GM23338 (cell line): ENCODE measurements around the gene SMNDC1. TPM values are rescaled to one million over a fixed set of nuclear protein-coding genes. Genes with fewer than 3 reads are reported as not detected.

ENCODE experiments used
- ATAC-seq: fragments of 200-7000 bp; cut with Tn5 transposase; 3 replicates; pipeline ENCODE4 v1.9.1; 2020
- DNase-seq: peaks from one replicate; pipeline ENCODE4 v3.0.0-alpha.2; 2015; ENCODE audit warnings: low spot score
- H2AFZ ChIP-seq: fragments of 200-600 bp; sonication (generic); 2 replicates; pipeline ENCODE4 v1.8.0; 2016; ENCODE audit warnings: antibody characterized with exemption, mild to moderate bottlenecking, moderate library complexity
- H3F3A ChIP-seq: fragments of 200-600 bp; sonication (generic); replicated peaks from 2 replicates; pipeline ENCODE4 v1.8.0; 2017; ENCODE audit warnings: antibody characterized with exemption, mixed run types, low read depth
- H3K27ac ChIP-seq: fragments of 200-600 bp; sonication (generic); 2 replicates; pipeline ENCODE4 v1.6.1; 2016; ENCODE audit warnings: low read depth
- H3K27me3 ChIP-seq: fragments of 200-600 bp; sonication (generic); 2 replicates; pipeline ENCODE4 v1.8.0; 2016; ENCODE audit warnings: mild to moderate bottlenecking, mixed run types, moderate library complexity; ENCODE audit not compliant: insufficient read depth
- H3K36me3 ChIP-seq: fragments of 200-600 bp; sonication (generic); 2 replicates; pipeline ENCODE4 v1.8.0; 2016; ENCODE audit warnings: mild to moderate bottlenecking; ENCODE audit not compliant: insufficient read depth
- H3K4me1 ChIP-seq: fragments of 200-600 bp; sonication (generic); 2 replicates; pipeline ENCODE4 v1.8.0; 2016; ENCODE audit warnings: mild to moderate bottlenecking, moderate library complexity; ENCODE audit not compliant: insufficient read depth
- H3K4me2 ChIP-seq: fragments of 200-600 bp; sonication (generic); 2 replicates; pipeline ENCODE4 v1.7.1; 2017; ENCODE audit warnings: mixed run types
- H3K4me3 ChIP-seq: fragments of 200-600 bp; sonication (generic); 2 replicates; pipeline ENCODE4 v1.6.1; 2016; ENCODE audit warnings: mixed run types
- H3K79me2 ChIP-seq: fragments of 200-600 bp; sonication (generic); replicated peaks from 2 replicates; pipeline ENCODE4 v1.8.0; 2017; ENCODE audit warnings: mild to moderate bottlenecking; ENCODE audit not compliant: insufficient read depth
- H3K9me2 ChIP-seq: fragments of 200-600 bp; sonication (generic); 2 replicates; pipeline ENCODE4 v1.8.0; 2017; ENCODE audit not compliant: insufficient read depth
- H4K20me1 ChIP-seq: fragments of 200-600 bp; sonication (generic); replicated peaks from 2 replicates; pipeline ENCODE4 v1.8.0; 2017; ENCODE audit warnings: mild to moderate bottlenecking; ENCODE audit not compliant: insufficient read depth
- H3K27ac Mint-ChIP-seq: 2 replicates; pipeline ENCODE4 v1.8.0; 2020; ENCODE audit warnings: inconsistent platforms, mild to moderate bottlenecking, moderate library complexity, mixed read lengths
- H3K27me3 Mint-ChIP-seq: 3 replicates; pipeline ENCODE4 v1.8.0; 2022; ENCODE audit warnings: low read depth, mild to moderate bottlenecking, moderate library complexity, mixed read lengths, inconsistent platforms; ENCODE audit not compliant: insufficient read depth, poor library complexity
- H3K36me3 Mint-ChIP-seq: 3 replicates; pipeline ENCODE4 v1.8.0; 2021; ENCODE audit warnings: low read depth, mild to moderate bottlenecking, inconsistent platforms, moderate library complexity, mixed read lengths
- H3K4me1 Mint-ChIP-seq: 3 replicates; pipeline ENCODE4 v1.8.0; 2020; ENCODE audit warnings: mild to moderate bottlenecking, inconsistent platforms, mixed read lengths
- H3K4me3 Mint-ChIP-seq: 3 replicates; pipeline ENCODE4 v1.8.0; 2021; ENCODE audit warnings: moderate library complexity, mild to moderate bottlenecking, inconsistent platforms, mixed read lengths
- H3K9me3 Mint-ChIP-seq: 3 replicates; pipeline ENCODE4 v1.8.0; 2020; ENCODE audit warnings: moderate library complexity, mild to moderate bottlenecking, inconsistent platforms, mixed read lengths
- CREB1 ChIP-seq: fragments of 250-450 bp; sonication (Bioruptor Pico); IDR thresholded peaks from 2 replicates; pipeline ENCODE4 v1.5.0; 2020; ENCODE audit warnings: low read depth, mild to moderate bottlenecking, moderate library complexity
- CTCF ChIP-seq, 2 experiments: fragments of 200-600 bp in 1 of 2; sonication (generic) in 1 of 2; conservative IDR thresholded peaks; 2 replicates each; pipeline versions ENCODE4 v1.5.1 to v1.6.1; 2016 to 2017; ENCODE audit warnings: antibody characterized with exemption in 2 of 2, low read depth in 2 of 2, mild to moderate bottlenecking in 2 of 2, moderate library complexity in 1 of 2
- ETS1 ChIP-seq: IDR thresholded peaks from 2 replicates; pipeline ENCODE4 v1.6.1; 2016; ENCODE audit warnings: antibody characterized with exemption
- EZH2 ChIP-seq: fragments of 200-600 bp; sonication (generic); IDR thresholded peaks from one replicate; pipeline ENCODE4 v1.8.0; 2017; ENCODE audit warnings: antibody characterized with exemption, mild to moderate bottlenecking, low read depth; ENCODE audit not compliant: unreplicated experiment
- EZH2phosphoT487 ChIP-seq: fragments of 200-600 bp; sonication (generic); IDR thresholded peaks from one replicate; pipeline ENCODE4 v1.8.1; 2018; ENCODE audit warnings: antibody characterized with exemption; ENCODE audit not compliant: unreplicated experiment
- JUNB ChIP-seq: IDR thresholded peaks from one replicate; pipeline ENCODE4 v1.6.1; 2016; ENCODE audit warnings: antibody characterized with exemption; ENCODE audit not compliant: unreplicated experiment
- NANOG ChIP-seq: IDR thresholded peaks from 2 replicates; pipeline ENCODE4 v1.6.1; 2016; ENCODE audit warnings: antibody characterized with exemption, borderline replicate concordance
- POLR2AphosphoS5 ChIP-seq: IDR thresholded peaks from 2 replicates; pipeline ENCODE4 v1.6.1; 2016; ENCODE audit warnings: antibody characterized with exemption, low read depth
- REST ChIP-seq: IDR thresholded peaks from one replicate; pipeline ENCODE4 v1.6.1; 2018; ENCODE audit warnings: antibody characterized with exemption; ENCODE audit not compliant: unreplicated experiment
- STAT1 ChIP-seq: IDR thresholded peaks from one replicate; pipeline ENCODE4 v1.6.1; 2016; ENCODE audit warnings: antibody characterized with exemption; ENCODE audit not compliant: unreplicated experiment
- ZNF114 ChIP-seq: fragments of 250-450 bp; sonication (Bioruptor Pico); IDR thresholded peaks from 2 replicates; pipeline ENCODE4 v1.5.0; 2020; ENCODE audit warnings: mild to moderate bottlenecking, moderate library complexity
- ZNF331 ChIP-seq: fragments of 250-450 bp; sonication (Bioruptor Pico); IDR thresholded peaks from 2 replicates; pipeline ENCODE4 v1.5.0; 2020; ENCODE audit warnings: low read depth, mild to moderate bottlenecking, moderate library complexity
- ZNF462 ChIP-seq: fragments of 250-450 bp; sonication (Bioruptor Pico); IDR thresholded peaks from 2 replicates; pipeline ENCODE4 v1.5.0; 2020; ENCODE audit warnings: mild to moderate bottlenecking, moderate library complexity
- polyA plus RNA-seq: library from polyadenylated mRNA; unstranded; fragments of >200 nt; fragmentation: Nextera tagmentation; extraction: Ambion mirVana; gene quantifications from 2 replicates; pipeline ENCODE4 v1.2.1, GENCODE V29; 2016
- total RNA-seq: library from RNA; depleted of rRNA; stranded (reverse); fragments of >200 nt; shearing (Covaris generic); gene quantifications from 2 replicates; pipeline ENCODE4 v1.2.3, GENCODE V29; 2014

Gene SMNDC1
- total and polyA plus RNA-seq, 2 experiments from 2014 or later: 28.4 to 45.1 TPM

GRCh38 chr10:110244550-110244949, 60.2 kb downstream of the SMNDC1 start:
- Histone ChIP-seq H3K4me2 (peak overlapping the region; percentile 31), H3K27me3 (no peaks in the 10 kb centered on the region), H4K20me1 (no peaks in the 10 kb centered on the region), H3K4me1 (peaks cover 32% of the 10 kb centered on the region), H3K4me3 (peak overlapping the region; percentile 19), H3K79me2 (no peaks in the 10 kb centered on the region), H3F3A (no peaks in the 10 kb centered on the region), H3K9me2 (no peaks in the 10 kb centered on the region), H3K36me3 (no peaks in the 10 kb centered on the region), H2AFZ (no peak overlapping the region), H3K27ac (peak overlapping the region; percentile 11)
- DNase-seq (no peak), ATAC-seq (no peak)
- Mint-ChIP-seq H3K27ac (peak overlapping the region; percentile 82; the same call in 1 of the 2 replicates), H3K36me3 (peaks cover 9% of the 10 kb centered on the region; the same call in 2 of the 3 replicates), H3K4me1 (peaks cover 28% of the 10 kb centered on the region), H3K4me3 (no peak overlapping the region), H3K9me3 (no peaks in the 10 kb centered on the region), H3K27me3 (peaks cover 2% of the 10 kb centered on the region)
- TF ChIP-seq JUNB (no peak), ZNF462 (CRISPR knock-in tag) (no peak), POLR2AphosphoS5 (no peak), ETS1 (no peak), EZH2 (no peak), ZNF114 (CRISPR knock-in tag) (no peak), EZH2phosphoT487 (no peak), STAT1 (no peak), ZNF331 (CRISPR knock-in tag) (no peak), NANOG (no peak), REST (no peak), CTCF (conservative IDR thresholded peaks at IDR 0.05; ENCODE audit: low read depth in 2 of 2) (no peak), CREB1 (no peak)
